K562 (cell line): Measurements from ENCODE around the gene WTAP. TPM values are rescaled to one million over a fixed set of nuclear protein-coding genes. Genes with fewer than 3 reads are reported as not detected.

Experiments
- ATAC-seq: fragments of 200-7000 bp; cut with Tn5 transposase; 3 replicates; pipeline ENCODE4 v1.9.1; 2020; ENCODE audit warnings: moderate library complexity
- BruUV-seq: library from RNA; stranded (reverse); fragments of 400-500 nt; replicated peaks from 2 replicates; lab custom pipeline; 2021; lab: Mats Ljungman, UMichigan
- CTCF ChIA-PET: fragments of 300-600 bp; formaldehyde crosslinking; extraction: SDS; loops from one replicate; lab custom pipeline; 2021; ENCODE audit warnings: low intra/inter-chr PET ratio; lab: Yijun Ruan, JAX
- POLR2A ChIA-PET: fragments of 300-600, 350-650 bp; sonication (Branson Sonifier 250); formaldehyde crosslinking; extraction: SDS; loops from one replicate; lab custom pipeline; 2021; ENCODE audit warnings: antibody characterized with exemption, inconsistent platforms; lab: Yijun Ruan, JAX
- DNase-seq, 4 experiments: peaks; one replicate each; pipeline versions ENCODE4 v3.0.0 to v3.0.0-alpha.2; 2011 to 2018; ENCODE audit warnings: low spot score in 3 of 4, mixed read lengths in 3 of 4; ENCODE audit errors: extremely low read depth in 1 of 4
- FAIRE-seq: peaks from 2 replicates; lab custom pipeline; 2011; peaks lifted over from hg19 to GRCh38; lab: Jason Lieb, UNC
- H2AFZ ChIP-seq: 2 replicates; pipeline ENCODE4 v1.6.0; 2011; ENCODE audit warnings: low read depth, low read length, control low read depth, inconsistent platforms
- H3K27ac ChIP-seq: fragments of 200-600 bp; 3 replicates; pipeline ENCODE4 v1.8.0; 2011; ENCODE audit warnings: low read depth, mild to moderate bottlenecking, control low read depth, inconsistent platforms, low read length, moderate library complexity, mixed read lengths; ENCODE audit errors: extremely low read depth
- H3K27me3 ChIP-seq, 2 experiments: fragments of 300-600 bp in 1 of 2; 2 replicates in 1 of 2; 3 replicates in 1 of 2; pipeline versions ENCODE4 v1.6.0 to v1.8.0; 2011; ENCODE audit warnings: inconsistent platforms in 2 of 2, low read length in 2 of 2, mild to moderate bottlenecking in 1 of 2, mixed read lengths in 1 of 2, moderate library complexity in 1 of 2; ENCODE audit not compliant: control insufficient read depth in 2 of 2, insufficient read depth in 2 of 2
- H3K36me3 ChIP-seq: fragments of 300-600 bp; 3 replicates; pipeline ENCODE4 v1.8.0; 2011; ENCODE audit warnings: mild to moderate bottlenecking, low read length, inconsistent platforms; ENCODE audit not compliant: control insufficient read depth, insufficient read depth
- H3K4me1 ChIP-seq, 2 experiments: fragments of 200-600 bp in 1 of 2; replicated peaks in 1 of 2; 2 replicates in 1 of 2; 3 replicates in 1 of 2; pipeline versions ENCODE4 v1.5.1 to v1.8.0; 2011; ENCODE audit warnings: inconsistent platforms in 2 of 2, low read length in 2 of 2, mild to moderate bottlenecking in 1 of 2, mixed read lengths in 1 of 2, moderate library complexity in 1 of 2; ENCODE audit not compliant: control insufficient read depth in 2 of 2, insufficient read depth in 2 of 2
- H3K4me2 ChIP-seq: 2 replicates; pipeline ENCODE4 v1.6.1; 2011; ENCODE audit warnings: low read length, control low read depth, inconsistent platforms, mixed read lengths; ENCODE audit not compliant: insufficient read depth
- H3K4me3 ChIP-seq: fragments of 200-600 bp; sonication (generic), shearing (Covaris generic); 2 replicates; pipeline ENCODE4 v1.5.1; 2016; ENCODE audit warnings: control low read depth, inconsistent platforms
- H3K79me2 ChIP-seq: fragments of 200-600 bp; 3 replicates; pipeline ENCODE4 v1.8.0; 2011; ENCODE audit warnings: low read length, inconsistent platforms; ENCODE audit not compliant: control insufficient read depth, insufficient read depth
- H3K9ac ChIP-seq, 2 experiments: 2 replicates each; pipeline versions ENCODE4 v1.6.0 to v1.6.1; 2011; ENCODE audit warnings: low read depth in 2 of 2, low read length in 2 of 2, control low read depth in 1 of 2, inconsistent platforms in 1 of 2, mild to moderate bottlenecking in 1 of 2, mixed read lengths in 1 of 2; ENCODE audit not compliant: insufficient read depth in 1 of 2
- H3K9me1 ChIP-seq: one replicate; pipeline ENCODE4 v1.6.0; 2011; ENCODE audit warnings: inconsistent platforms, mild to moderate bottlenecking, low read length, moderate library complexity; ENCODE audit not compliant: control insufficient read depth, insufficient read depth
- H3K9me3 ChIP-seq: replicated peaks from 2 replicates; pipeline ENCODE4 v1.5.1; 2011; ENCODE audit warnings: low read depth, low read length, inconsistent platforms; ENCODE audit not compliant: control insufficient read depth, insufficient read depth
- H4K20me1 ChIP-seq: replicated peaks from 2 replicates; pipeline ENCODE4 v1.6.1; 2011; ENCODE audit warnings: low read length, inconsistent platforms, mixed read lengths; ENCODE audit not compliant: control insufficient read depth, insufficient read depth
- AFF4 ChIP-seq: sonication (generic); formaldehyde crosslinking; IDR thresholded peaks from 2 replicates; pipeline ENCODE4 v1.8.0; 2023; ENCODE audit warnings: mild to moderate bottlenecking, missing genetic modification reagents
- CTCFL ChIP-seq: IDR thresholded peaks from 2 replicates; pipeline ENCODE4 v1.6.1; 2011; ENCODE audit warnings: borderline replicate concordance, low read depth, mild to moderate bottlenecking, moderate library complexity, low read length; ENCODE audit not compliant: insufficient read depth, poor library complexity, severe bottlenecking
- WGBS: fragments of 100-300 bp; shearing (Covaris generic); methylation state at CpG from one replicate; pipeline ENCODE4 v1.1.6; 2016; ENCODE audit warnings: low coverage, mixed read lengths; ENCODE audit not compliant: insufficient coverage; ENCODE audit errors: missing lambda C conversion rate; 5-methylcytosine and 5-hydroxymethylcytosine counted together
- in situ Hi-C: fragments of 300-500 bp; cut with MboI; formaldehyde crosslinking; loops from 4 replicates; pipeline ENCODE4 v1.15.0; 2018; ENCODE audit warnings: inconsistent platforms, mixed read lengths
- intact Hi-C: fragments of 100-400 bp; cut with micrococcal nuclease; formaldehyde crosslinking; loops from 2 replicates; pipeline ENCODE4 v1.14.2; 2022
- polyA plus RNA-seq, 8 experiments: library from polyadenylated mRNA; depleted of rRNA in 4 of 8; stranded (reverse) in 5 of 8; unstranded in 3 of 8; fragments of >200 nt; fragmentation: Nextera tagmentation in 2 of 8; fragmentation: Illumina TruSeq in 1 of 8; extraction: Ambion mirVana in 2 of 8; extraction: Trizol in 1 of 8; gene quantifications; 2 replicates each; pipeline versions ENCODE4 v1.2.1 to v1.2.3, GENCODE V29; 2011 to 2014; ENCODE audit warnings: inconsistent platforms in 1 of 8, missing spikeins in 1 of 8
- total RNA-seq, 7 experiments: library from RNA; depleted of rRNA in 6 of 7; stranded (reverse); fragments of >200 nt in 6 of 7; fragmentation: Illumina TruSeq in 2 of 7; extraction: Trizol in 2 of 7; gene quantifications; 2 replicates each; pipeline versions ENCODE4 v1.2.1 to v1.2.3, GENCODE V29; 2011 to 2021; ENCODE audit warnings: low replicate concordance in 1 of 7

Gene WTAP
- total and polyA plus RNA-seq, 9 of the 15 experiments (the other 6 are each of a cell fraction or from before 2014, with no cell fraction given), result 52.4 to 156 (median 110) TPM

GRCh38 chr6:159684013-159684304 is 43.3 kb upstream of the WTAP start:
- intact Hi-C loops, result no loop called here
- Histone ChIP-seq H3K27ac (no peak overlapping the region), H3K27me3 (no peaks in the 10 kb centered on the region), H4K20me1 (no peaks in the 10 kb centered on the region), H3K79me2 (peaks cover 31% of the 10 kb centered on the region), H3K9ac (no peak overlapping the region), H3K9me1 (no peaks in the 10 kb centered on the region), H3K4me3 (no peak overlapping the region), H3K4me2 (no peak overlapping the region), H3K9me3 (no peaks in the 10 kb centered on the region), H3K4me1 (no peaks in the 10 kb centered on the region; a peak in 1 of 5 replicates), H2AFZ (no peak overlapping the region), H3K36me3 (peaks cover 92% of the 10 kb centered on the region)
- BruUV-seq, result no TSS peak
- no peak for ATAC-seq
- WGBS, result 100% methylated on average over 1 of the region's 1 CpG
- ChIA-PET CTCF (no interaction called here), POLR2A (interaction anchor here (1.1 to 1.2 kb wide), 2 partner anchors 9 to 250 kb away, joined by 3 read pairs; partner anchors contain the start of gene SOD2)
- in situ Hi-C loops, result no loop called here
- no peak for TF ChIP-seq AFF4 (CRISPR knock-in tag)
- TF ChIP-seq CTCFL, result no peak
- DNase-seq, result no peak
- no peak for FAIRE-seq
